Measurements from ENCODE around the gene STN1.

Gene STN1

DNA sequence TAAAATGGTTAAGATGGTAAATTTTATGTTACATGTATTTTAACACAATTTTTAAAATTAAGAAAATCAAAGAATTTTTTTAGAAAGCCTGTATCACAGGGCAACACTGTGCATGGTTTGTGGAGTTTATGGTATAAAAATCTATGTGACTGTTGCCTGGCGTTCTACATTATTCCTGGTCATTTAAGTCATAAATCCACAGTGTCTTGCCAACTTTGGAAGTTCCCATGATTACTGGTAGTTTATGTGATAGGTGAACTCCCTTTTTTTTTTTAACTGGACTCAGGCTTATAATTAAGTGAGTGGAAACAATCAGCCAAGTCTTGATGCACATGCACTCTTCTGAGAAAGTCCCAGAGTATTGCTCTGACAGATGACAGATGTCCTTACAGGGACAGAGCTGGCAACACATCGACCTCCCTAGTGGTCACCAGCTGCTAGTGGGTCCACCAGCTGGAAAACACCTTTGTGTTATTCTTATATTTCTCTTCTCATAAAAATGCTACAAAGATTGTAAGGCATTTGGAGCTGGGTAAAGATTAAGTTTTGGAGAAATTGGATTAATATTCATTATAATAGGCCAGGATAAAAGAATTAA is 8.8 kb upstream of the STN1 start:
- DNase-seq = no peak

DNA sequence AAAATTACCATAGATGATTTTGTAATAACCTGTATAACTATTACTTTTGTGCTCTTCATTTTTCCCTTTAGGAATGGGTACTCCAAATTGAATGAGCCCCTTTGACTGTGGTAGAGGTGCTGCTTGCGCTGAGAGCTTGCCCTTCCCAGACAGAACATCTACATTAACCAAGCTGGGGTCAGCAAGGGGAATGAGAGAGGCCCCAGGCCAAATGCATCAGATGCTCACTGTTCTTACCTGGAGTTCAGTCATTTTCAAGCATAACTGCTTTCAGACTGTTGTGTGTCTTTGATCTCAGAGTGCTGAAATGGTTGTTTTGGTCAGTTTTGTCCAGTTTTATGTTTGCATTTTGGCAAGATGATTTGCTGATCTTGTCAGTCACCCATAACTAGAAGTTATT is 7.6 kb upstream of the STN1 start:
- no peak for DNase-seq

DNA sequence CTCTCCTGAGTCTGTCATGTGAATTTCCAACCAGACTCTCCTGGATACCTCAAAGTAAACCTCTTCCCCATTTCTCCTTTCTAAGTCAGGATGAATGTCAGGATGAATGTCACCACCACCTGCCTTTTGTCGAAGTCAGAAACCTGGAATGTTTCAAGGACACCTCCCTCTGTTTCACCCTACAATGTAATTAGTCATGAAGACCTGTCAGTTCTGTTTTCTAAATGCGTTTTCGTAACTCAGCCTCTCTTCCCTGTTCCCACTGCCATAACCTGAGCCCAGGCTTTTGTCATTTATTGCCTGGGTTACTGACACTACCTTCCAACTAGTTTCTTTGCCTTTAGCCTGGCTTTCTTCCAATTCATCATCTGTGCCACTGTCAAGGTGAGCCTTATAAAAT is 5.5 kb upstream of the STN1 start:
- DNase-seq = no peak

DNA sequence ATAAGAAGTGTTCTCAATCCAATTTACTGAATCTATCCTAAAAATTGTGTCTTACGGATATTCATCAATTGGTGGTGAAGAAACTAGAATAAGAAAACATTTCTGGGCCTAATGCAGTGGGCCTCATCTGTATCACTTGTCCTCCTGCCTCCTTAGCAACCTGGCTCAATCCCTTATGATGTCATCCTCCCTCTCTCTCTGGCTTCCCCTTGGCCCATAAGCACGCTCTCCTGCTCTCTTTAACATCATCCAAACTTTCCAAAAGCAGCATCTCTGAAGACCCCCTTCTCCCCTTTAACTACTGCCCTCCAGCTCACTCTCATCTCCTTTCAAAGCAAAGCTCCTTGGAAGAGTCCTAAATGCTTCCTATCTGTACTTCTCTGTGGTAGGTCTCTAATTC is 4.7 kb upstream of the STN1 start:
- no peak for DNase-seq

DNA sequence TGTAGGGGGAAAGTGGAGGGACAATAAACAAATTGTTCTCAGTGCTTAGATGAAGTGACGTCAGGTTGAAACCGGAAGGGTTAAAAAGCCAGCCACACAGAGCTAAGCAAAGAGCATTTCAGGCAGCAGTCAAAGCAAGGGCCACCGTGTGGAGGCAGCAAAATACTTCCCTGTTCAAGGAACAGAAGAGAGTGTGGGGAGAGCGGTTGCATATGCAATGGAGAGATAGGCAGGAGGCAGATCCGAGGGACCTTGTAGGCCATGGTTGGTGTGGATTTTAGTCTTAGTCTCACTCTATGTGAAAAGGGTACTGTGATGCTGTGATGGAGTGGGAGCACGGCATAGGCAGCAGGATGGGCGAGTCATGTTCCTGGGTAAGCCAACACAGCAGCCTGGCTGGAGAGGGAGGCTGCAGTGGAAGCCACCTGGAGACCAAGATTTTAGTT is 3.8 kb upstream of the STN1 start:
- peak; percentile 16 for DNase-seq

DNA sequence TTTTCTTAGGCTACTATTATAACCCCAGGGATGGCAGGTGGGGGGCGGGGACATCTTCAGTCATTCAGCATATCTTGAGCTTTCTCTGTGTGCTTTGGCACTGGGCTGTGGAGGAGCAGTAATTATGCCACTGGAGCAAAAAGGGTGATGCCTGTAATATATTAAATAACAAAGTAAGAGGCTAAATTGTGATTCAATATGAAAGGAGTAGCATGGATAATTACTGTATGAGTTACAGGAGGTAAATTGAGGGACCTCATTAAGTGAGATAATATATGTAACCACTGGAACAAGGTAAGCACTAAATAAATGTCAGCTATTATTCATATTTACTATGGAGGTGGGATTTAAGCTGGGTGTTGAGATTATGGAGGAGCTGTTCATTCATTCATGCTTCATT is 3.3 kb upstream of the STN1 start:
- DNase-seq = no peak

DNA sequence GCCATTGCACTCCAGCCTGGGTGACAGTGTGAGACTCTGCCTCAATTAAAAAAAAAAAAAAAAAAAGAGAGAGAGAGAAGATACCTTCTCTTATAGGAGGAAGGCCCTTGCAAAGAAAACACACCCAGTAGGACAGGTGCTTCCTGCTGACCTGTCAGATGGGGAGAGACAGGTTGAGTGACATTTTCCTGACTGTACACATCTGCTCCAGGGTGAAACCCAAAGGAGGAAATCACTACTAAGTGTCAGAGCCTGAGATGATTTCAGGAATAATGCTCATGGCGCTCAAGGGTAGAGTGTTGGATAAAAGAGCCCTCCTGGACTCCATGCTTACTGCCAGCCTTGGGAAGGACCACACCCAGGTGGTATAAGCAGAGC is 1.7 kb upstream of the STN1 start:
- DNase-seq = no peak

DNA sequence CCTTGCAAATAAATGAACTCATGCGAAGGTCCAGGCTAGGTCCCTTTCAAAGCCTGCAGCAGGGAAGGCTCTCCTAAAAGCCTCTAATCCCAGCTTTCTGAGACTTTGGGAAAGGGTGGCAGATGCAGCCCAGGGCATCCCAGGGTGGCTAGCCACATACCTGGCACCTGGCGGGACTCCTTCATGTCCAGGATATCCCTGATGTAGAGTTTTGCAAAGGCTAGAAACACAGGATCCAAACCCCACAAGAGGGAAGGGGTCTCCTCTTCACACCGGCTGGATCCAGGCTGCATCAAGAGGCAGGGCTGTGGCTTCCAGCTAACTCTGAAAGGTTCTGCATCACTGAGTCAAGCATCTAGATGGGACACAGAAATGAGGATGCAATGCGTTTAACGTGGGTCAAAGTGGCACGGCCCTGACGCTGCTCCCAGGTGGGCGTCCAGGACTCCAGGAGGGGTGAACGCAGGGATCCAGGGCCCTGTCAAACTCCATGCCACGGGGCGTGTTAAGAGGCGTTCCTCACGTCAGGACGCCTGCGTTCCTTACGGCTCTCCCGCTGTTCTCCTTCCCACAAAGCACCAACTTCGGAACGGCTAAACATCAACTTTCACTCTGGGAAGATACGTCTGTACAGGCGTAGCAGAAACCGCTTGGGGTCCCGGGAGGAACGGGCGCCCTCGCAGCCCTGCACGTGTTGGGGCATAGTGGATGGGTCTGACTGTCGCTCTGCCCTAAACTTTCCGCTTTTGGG is 507 bp downstream of the STN1 start:
- no peak for DNase-seq

DNA sequence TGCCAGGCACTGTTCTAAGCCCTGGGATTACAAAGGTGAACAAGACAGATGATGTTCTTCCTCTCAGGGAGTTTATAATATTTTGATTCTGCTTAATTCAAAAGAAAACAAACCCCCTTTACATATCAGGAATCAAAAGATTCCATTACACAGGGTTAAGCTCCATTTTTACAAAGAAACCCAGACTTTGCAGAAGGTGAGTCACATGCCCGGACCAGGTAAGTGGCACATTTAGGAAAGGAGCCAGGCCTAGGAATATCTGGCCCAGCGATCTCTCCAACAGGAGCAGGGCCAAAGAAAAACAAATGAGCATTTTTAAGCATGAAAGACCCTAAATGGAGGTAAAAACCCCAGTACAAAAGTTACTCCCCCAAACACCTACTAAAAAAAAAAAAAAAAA is 1.1 kb downstream of the STN1 start:
- no peak for DNase-seq

DNA sequence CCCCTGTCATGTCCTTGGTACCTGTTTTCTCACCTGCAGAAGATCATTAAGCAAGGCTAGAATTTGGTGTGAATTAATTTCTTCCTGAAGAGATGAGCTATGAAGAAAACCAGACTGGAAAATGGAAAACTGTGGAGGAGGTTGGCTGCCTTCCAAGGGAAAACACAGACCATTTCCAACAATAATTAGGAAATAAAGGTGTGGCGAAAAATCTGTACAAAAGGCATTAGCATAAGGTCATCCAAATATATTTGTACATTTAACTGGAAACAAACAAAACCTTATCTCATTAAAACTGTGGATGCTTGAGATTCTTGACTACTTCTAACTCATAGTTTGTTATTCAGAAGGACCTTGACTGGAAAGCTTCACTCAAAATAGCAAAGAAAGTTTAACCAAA is 1.7 kb downstream of the STN1 start:
- DNase-seq = no peak

DNA sequence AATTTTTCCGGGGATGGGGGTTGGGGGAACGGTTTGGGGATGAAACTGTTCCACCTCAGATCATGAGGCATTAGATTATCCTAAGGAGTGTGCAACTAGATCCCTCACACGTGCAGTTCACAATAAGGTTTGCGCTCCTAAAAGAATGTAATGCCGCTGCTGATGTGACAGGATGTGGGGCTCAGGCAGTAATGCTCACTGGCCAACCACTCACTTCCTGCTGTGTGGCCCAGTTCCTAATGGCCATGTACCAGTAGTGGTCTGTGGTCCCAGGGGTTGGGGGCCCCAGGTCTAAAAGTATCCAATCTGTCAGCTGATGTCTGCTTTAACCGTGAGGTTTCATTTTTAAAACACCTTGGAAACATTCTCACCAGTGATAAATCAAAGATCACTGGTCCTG is 2.2 kb downstream of the STN1 start:
- DNase-seq = no peak

DNA sequence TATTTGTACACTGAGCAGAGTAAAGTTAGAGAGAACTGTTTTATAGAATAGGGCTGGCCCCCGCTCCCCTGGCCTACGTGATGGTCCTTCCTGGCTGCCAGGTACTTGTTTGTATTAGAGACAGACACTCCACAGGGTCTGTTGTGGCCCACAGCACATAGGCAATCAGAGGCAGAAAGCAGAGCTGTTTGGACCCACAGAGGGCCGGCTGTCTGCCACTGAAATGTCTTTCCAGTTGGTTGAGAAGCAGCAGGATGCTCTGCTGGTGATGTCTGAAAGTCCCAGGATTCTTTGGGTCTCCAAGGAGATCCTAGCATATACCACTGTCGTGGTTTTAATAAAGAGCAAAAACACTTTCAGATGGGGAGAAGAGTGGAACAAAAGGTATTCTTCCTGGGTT is 5.2 kb downstream of the STN1 start:
- DNase-seq = no peak

DNA sequence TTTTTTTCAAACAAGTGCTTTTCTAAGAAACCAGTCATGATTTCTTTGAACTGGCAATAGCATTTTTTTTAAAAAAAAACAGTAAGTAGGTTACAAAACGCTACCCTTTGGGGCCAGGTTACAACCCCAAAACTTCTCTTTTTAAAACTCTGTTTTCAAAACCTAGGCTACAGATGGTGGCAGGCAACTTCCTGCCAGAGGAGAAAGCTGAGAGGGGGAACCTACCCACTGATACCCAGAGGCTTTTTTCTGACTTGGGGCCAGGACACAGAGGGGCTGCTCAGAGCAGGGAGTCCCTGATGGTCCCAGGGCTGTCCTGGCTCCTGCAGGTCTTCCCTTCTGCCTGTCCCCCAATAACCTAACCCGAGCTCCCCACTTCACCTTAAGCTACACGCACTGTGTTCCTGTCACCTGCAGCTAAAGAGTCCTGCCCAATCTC is 6.9 kb downstream of the STN1 start:
- DNase-seq = peak; percentile 23

DNA sequence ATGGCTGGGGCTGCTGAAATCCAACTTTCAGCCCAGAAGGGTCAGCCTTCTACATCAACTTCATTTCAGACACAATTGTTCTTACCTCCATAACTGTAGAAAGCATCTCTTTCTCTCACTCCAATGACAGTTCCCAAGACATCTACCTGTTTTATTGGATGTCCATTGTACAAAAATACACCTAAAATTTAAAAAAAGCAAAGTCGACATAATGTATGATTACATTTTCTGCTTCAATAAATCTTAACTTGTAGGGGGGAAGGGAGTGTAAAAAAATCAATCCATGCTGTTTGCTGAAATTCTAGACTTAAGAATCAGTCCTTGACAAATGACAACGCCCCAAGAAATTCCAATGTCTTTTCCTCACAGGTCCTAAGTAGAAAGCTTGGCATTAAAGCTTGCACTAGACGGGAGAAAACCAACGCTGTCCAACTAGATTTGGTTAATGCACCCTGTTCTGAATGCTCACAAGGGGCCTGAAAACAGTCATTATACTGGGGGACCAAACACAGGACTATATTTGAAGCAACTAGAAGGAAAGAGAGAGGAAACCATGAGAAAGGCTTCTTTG is 7.5 kb downstream of the STN1 start:
- DNase-seq = no peak

DNA sequence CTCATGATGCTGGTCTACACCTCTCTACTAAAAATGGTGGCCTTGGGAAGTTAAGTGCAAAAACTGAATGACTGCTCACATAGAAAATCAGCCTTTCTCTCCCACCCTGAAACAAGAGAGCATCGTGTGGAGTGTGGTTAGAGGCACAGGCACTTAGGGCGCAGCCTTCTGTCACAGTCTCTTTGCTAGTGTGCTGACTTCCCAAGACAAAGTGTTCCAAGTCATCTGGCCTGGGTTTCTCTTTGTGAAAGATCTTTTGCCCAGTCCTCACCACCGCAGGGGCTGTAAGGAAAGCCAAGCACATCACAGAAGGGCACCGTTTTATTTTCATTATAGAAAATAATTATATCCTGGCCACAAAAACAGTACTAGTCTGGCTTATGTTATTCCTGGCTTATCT is 12.5 kb downstream of the STN1 start:
- no peak for DNase-seq

DNA sequence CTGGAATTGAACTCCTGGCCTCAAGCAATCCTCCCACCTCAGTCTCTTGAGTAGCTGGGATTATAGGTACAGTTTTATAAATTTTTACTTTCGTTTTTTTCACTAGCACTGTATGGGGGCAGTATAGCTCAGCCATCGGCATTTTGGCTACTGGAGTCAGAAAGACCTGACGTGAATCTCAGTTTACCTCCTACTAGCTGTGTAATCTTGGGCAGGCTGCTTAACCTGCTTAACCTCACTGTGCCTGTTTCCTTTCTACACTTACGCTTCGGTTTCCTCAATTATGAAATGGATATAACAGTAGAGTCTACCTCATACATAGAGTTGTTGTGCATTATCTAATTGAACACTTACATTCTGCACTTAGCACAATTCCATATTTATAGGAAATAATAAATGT is 16.7 kb downstream of the STN1 start:
- DNase-seq = no peak

DNA sequence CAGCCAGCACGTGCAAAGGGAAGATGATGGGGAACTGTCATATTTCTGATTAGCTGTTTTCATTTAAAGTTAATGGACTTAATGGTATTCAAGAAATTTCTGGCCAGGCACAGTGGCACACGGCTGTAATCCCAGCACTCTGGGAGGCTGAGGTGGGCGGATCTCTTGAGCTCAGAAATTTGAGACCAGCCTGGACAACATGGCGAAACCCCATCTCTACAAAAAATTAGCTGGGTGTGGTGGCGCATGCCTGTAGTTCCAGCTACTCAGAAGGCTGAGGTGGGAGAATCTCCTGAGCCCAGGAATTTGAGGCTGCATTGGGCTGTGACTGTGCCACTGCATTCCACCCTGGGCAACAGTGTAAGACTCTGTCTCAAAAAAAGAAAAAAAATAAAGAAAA is 18.7 kb downstream of the STN1 start:
- DNase-seq = no peak

DNA sequence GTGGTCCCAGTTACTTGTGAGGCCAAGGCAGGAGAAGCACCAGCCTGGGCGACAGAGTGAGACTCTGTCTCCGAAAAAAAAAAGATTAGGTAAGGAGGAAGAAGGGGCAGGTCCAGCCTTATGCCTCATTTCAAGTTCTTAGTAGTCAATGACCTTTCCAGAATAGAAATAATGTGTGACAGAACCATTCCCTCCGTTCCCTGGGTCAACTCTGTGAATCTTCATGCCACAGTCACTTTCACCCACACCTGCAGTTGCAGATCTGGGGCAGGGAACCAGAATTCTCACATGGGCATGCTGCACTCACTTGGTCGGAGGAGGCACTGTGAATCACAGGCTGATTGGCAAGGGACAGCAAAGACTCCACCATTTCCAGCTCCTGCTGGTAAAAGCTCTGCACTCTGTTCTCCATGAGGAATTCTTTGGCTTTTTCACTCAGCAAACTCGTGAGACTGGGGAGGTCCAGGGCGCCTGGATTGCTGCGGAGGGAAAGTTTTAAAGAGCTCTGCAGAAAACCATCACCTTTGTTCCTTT is 20.7 kb downstream of the STN1 start:
- DNase-seq = no peak

DNA sequence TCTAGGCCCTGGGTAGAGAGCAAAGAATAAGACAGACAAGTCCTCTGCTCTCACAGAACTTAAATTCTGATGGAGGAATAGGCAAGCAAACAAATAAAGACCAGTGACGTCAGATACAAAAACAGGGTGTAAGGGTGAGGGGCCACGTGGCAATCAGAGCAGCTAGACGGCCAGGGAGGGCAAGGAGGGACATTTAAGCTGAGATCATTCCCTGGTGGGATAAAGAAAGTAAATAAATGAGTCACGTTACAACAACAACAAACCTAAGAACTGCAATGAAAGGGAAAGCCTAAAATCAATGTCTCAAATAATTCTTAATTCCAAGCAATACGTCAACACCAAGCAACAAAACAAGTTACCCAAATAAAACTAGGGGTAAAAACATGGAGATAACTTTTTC is 21.8 kb downstream of the STN1 start:
- no peak for DNase-seq

DNA sequence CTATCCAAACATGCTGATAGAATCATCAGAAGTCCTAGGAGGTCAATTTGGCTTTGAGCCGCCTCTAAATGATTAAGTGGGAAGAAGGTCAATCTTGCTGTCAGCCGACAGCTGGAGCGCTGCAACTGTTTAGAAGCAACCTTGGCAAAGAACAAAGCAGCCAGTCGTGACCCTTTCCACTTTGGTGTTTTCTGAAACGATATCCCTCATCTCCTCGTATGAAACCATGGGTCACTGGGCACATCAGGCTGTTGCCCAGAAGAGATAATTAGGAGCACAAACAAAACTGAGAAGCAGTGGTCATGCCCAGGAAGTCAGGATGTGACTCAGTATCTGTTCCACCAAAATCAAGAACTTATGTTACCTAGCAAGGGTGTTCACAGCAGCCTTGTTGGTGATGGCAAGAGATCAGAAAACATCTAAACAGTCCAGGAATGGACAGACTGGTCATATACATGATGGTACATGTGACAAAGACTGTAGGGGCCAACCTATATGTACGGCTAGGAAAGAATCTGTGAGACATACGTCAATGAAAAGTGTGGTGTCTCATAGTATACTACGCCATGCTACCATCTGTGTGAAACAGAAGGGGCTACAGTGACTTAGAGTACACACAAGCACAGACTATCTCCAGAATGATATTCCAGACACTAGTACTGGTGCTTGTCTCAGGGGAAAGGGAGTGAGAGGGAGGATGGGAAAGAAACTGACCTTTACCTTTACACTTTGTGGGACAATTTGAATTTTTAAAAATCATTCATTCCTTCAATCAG is 22.4 kb downstream of the STN1 start:
- DNase-seq = no peak

DNA sequence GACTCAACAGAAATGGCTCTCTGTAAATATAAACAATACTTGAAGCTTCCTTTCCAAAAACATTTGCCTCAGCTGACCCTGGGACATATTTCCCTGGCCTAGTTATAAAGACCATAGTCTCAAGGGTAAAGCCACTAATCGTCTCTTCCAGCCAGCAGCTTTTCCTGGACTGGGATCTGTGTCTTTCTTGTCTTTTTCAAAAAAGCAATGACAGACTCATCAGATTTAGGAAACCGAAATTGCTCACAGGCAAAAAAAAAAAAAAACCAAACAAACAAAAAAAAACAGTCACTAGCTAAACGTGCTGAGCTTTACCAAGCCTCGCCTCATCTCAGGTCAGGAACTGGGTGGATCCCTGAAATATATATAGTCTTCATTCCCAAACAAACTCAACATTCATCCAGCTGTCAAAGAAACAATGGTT is 23.5 kb downstream of the STN1 start:
- no peak for DNase-seq

DNA sequence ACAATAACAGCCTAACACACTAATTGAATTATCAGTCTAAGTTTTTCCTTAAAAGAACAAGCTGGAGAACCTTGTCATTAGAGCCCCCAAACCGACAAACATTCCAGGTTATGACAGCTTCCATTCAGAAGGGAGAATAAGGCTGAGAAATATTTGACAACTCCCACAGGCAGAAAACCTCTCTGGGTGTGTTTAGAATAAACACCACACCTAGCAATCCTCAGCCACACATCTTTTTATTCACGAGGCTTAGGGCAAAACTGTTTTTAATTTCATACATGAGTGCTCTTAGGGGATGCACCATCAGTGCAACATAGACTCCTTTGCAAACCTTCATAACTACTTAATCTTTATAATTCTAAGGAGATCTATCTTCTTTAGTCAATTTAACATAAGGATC is 24.2 kb downstream of the STN1 start:
- DNase-seq = no peak

DNA sequence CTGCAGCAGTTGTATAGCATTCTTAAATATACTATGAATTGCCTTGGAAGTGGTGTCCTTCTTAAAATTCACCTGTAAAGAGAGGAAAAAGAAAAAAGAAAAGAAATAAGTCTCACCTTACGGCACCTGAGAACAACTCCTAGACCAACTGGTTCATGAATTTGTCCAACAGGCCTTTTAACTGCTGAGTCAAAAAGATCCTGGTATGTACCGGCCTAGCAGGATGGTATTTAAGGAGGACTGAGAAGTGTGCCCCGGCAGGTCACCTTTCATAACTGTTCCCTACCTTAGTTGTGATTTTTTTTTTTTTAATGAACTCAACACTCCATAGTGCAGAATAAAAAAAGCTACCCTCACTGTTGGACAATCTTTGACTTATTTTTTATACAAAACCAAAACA is 25.8 kb downstream of the STN1 start:
- no peak for DNase-seq

DNA sequence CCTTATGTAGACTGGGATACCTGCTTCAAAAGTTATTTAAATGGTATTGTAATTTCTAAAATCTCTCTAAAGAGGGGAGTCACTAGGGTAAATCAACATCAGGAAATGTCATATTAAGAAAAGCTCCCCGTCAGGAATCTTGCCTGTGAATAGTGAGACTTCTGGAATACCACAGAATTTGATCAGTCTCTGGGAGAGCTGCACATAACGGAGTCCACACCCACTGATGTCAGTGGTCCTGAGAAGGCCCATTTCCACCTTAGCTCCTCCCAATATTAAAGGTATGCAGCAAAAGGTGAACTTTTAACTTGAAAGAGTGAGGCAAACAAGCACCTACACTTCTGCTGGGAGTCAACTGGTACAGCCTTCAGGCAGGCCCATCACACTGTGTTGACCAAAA is 27.3 kb downstream of the STN1 start:
- DNase-seq = no peak

All from activated naive CD4-positive, alpha-beta T cell treated with anti-CD3 and anti-CD28 coated beads, Interleukin-2, amount 50 U/mL, for 16 hours (primary cell).